Activated effector memory CD4-positive, alpha-beta T cell treated with anti-CD3 and anti-CD28 coated beads, Interleukin-2, amount 50 U/mL, for 16 hours (primary cell): ENCODE results near the gene MAST4.

Experiments
- DNase-seq: peaks from one replicate; pipeline ENCODE4 v3.0.0-alpha.2; 2020

MAST4 gene

DNA sequence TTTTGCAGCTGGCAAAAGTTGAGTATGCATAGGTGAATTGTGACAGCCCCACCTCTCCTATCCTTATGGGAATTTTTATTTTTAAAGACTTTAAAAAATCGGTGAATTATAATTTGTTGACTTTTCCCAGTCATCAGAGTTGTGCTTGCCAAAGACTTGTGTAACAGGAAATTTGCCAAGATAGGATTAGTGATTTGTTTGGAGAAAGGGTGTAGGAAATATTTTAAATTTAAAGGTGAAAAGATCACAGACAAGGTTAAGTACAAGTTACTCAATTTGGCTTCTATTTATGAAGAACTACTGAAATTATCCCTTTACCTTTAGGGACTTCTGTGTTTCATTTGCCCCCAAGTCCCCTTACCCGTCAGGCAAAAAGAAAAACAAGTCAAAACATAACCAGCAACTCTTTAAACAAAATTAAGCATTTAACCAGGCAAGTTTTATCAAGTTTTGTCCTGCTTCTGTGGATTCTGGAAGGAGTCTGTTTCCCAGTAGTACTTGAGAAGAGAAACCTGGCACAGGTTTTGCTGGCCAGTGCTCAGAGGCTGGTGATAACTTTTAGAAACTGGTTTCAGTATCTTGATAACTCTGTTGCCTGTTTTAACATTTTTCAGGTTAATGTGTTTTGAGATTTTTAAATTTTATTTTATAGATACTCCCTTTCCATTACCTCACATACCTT is 285.4 kb downstream of the MAST4 start:
- DNase-seq = no peak

DNA sequence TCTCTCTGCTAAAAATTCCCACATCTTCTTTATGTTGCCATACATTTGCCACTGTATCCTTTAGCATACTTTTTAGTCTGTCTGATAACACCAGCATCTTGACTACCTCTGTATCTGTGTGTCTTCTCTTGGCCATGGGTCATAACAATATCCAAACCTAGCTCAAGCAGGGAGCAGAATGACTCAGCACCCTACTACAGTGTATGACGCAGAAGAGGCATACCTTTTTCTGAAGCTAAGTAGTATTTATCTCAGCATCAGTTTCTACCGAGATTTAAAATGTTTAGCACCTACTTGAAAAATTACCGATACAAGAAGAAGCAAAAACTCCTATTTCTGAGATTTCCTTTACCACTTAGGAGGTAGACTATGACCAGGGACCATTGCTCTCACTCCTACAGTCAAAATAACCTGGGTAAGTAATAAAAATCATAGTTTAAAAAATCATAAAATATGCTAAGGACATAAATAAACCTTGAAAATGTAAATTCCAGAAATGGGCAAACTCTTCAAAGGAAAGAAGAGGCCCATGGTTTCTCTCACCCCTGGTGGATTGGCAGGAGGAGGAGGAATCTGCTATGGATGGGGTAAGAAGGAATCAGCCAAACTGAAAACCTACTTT is 286.5 kb downstream of the MAST4 start:
- no peak for DNase-seq

DNA sequence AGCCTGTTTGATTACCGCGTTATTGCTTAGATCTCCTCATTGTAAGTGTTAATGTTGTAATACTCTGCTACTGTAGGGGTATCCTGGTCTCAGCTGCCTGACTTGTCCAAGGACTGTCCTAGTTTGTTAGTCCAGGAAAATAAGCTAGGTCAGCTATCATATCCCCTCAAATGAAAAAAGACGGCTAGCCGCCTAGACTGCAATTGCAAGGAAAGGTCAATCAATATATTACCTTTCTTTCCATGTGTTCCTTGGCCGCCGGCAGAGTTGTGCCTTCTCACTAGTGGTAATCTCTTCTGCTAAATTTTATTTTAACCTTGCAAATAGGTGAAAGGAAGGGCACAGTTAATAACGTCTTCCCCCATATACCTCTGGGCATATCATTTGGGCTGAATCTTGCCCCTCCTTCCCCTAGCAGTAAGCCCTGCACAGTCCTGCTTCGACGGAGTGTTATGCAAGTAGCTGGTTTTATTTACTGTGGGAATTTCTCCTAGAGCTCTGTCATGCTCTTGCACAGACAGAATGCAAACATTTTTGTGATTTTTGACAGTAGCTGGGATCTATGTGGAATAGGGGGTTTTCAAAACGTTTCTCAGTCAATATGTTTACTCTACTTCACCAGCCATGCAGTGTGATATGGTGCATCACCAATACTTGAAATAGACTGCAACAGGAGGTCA is 288.5 kb downstream of the MAST4 start:
- DNase-seq = no peak

DNA sequence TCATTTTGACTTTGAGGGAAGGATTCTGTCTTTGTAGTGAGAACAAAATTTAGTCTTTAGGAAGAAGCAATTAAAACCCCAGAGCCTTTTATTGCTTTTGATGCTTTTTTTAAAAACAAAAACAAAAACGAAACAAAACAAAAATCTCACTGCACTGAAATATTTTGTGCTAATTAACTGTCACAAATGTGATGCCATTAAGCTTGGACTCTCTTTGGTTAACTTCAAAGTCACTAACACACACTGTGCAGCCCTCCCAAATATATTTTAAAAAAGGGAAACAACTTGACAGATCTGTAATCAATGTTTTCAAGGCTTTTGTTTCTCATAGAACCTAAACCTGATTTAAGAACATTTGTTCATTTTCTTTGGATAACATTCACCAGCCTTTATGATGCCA is 290.7 kb downstream of the MAST4 start:
- no peak for DNase-seq

- no peak for DNase-seq
These were observed 292.4 kb downstream of the MAST4 start for GRCh38 chr5:66888613-66889012.

DNA sequence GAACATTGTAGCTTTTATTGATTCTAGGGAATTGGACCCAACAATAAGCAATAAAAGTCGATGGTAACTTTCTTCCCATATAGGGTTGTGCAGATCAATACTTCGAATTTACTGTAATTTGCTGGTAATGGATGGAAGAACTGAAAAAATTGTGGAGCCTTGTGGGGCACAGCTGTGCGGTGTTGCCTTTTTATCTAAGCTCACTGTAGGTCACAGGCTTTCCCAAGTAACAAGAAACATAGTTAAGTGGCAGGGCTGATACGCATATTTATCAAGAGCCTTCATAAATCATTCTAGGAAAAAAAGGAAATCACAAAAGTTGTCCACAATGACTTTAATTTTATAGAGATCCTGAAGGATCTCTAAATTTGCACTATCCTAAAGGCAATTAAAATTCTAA is 292.9 kb downstream of the MAST4 start:
- no peak for DNase-seq

- no peak for DNase-seq
These were observed 293.3 kb downstream of the MAST4 start for GRCh38 chr5:66889524-66889923.

DNA sequence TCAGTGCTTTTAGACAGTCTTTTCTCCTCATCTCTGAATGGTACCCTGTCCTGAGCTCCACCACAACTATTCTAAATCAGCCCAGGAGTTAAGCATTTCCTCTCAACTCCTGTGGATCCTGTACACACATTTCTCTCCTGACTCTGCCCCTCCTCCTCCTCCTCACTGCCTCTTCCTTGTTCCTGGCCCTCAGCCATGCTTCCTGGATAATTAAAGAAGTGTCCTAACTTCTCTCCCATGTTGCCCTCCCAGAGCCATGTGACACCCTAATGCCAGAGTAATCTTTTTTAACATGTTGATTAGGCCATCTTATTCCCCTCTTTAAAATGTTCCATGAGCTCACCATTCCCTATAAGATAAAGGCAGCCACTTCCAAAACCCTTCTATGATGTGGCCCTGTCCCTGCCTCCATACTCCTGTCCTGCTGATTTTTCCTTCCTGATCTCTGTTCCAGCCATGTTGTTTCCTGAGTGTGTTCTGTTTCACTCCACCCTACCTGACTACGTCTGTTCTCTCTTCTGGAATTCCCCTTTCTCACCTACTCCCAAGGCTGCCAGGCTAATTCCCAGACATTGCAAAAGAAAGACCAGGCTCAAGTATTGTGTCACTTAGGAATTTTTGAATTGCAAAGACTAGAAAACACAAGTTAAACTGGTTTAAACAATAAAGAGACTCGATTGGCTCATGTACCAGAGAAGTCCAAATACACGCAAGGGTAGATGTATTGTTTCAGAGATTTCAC is 295.2 kb downstream of the MAST4 start:
- DNase-seq = no peak

DNA sequence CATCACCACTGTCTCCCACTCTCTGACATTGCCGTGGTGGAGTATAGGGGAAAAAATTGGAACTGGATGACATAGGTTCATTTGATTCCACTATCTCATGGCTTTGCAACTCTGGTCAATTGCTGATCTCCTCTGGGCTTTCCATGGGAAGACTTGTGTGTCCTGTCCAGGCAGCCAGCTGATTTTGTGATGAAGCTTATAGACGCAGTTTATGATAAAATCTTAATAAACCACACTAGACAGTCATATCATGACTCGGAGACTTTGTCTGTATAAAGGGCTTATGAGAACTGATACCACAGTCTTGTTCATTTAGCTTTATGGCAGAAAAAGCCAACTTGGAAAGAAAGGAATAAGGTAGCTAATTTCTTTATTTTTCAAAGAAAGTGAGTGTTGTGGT is 296.5 kb downstream of the MAST4 start:
- no peak for DNase-seq

DNA sequence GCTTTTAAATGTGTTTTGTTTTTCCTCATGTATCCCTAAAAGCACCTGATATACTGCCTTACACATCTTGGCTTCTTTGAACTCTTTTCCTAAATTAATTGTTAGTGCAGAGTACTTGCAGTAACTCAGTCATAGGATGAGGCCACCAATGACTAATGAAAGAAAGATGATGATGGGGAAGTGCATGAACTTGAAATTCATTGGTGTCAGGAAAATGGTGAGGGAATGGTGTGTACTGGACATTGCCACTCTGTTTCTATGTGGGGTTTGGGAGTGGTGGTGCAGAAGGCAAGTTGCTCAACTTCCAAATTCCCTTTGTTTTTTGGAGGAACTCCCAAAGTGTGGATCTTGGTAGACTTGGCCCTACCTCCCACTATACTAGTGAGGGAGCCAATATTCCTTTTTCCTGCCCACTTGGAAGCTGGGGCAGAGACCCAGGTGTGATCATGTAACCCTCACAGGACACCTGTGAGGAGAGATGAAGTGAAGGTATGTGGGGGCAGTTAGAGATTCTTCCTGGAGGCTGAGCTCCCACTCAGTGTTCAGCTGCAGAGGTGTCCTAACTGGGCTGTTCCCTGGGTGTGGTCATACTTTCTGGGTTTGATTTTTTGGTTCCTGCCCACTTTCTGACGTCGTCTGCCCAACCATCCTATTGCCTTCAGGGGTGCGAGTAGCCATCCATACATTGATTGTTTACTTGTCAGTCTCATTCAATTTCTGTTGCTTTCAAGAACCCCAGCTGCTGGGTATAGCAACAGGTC is 298.5 kb downstream of the MAST4 start:
- DNase-seq = no peak

- no peak for DNase-seq
These were observed 300.0 kb downstream of the MAST4 start for GRCh38 chr5:66896171-66896570.

GRCh38 chr5:66897356-66897755 is 301.2 kb downstream of the MAST4 start:
- no peak for DNase-seq

- DNase-seq = no peak
These were observed 302.2 kb downstream of the MAST4 start for GRCh38 chr5:66898241-66898995.

DNA sequence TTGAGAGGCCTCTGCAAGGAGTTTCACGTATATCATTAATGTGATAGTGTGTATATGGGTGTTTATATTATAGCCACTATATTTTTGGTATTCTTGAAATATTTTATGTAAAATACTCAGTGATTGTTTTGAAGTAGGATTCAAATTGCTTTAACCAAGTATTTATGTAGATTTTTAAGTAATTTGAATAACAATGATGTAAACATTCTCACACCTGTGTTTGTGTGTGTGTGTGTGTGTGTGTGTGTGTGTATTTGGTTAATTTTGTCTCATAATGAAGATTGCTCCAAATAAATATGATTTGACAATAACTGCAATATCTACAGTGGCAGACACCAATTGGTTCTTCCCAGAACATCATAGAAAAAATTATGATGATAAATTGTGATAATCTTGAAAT is 307.0 kb downstream of the MAST4 start:
- DNase-seq = no peak

- no peak for DNase-seq
These were observed 307.5 kb downstream of the MAST4 start for GRCh38 chr5:66903709-66904108.

DNA sequence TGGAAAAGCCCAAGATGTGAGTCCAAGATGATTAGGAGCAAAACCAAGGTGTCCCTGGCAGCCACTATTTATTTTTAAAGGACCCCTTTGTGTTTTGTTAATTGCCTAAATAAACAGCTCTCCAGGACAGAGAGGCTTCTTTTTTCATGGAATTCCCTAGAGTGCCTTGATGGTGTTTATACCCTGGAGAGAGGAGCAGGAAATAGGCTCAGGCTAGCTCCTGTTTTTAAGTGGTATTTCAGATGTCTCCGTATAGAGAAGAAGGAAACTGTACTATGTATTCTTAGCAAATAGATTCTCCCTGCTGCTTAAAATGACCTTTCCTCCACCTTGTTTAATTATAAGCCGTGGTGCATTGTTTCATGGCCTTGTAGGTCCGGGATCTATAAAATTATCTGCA is 308.0 kb downstream of the MAST4 start:
- no peak for DNase-seq

GRCh38 chr5:66906021-66906420 is 309.8 kb downstream of the MAST4 start:
- DNase-seq = no peak

- DNase-seq = no peak
These were observed 312.0 kb downstream of the MAST4 start for GRCh38 chr5:66908230-66908629.

GRCh38 chr5:66909364-66909763 is 313.2 kb downstream of the MAST4 start:
- no peak for DNase-seq

DNA sequence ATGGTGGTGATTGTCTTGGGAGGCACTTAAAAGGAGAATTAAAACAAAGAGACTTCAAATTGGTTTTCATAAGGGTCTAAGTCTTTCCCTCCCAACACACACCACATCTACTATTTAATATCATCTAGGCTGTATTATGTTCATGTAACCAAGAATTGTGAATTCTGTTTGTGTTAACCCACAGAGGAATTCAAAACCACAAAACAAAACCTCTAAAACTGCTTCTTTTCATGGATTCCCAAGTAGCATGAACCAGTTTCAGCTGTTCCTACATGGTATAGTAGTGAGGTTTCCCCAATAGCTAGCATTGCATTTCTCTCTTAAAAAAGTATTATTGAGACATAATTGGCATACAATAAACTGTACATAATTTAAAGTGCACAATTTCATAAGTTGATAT is 316.6 kb downstream of the MAST4 start:
- DNase-seq = no peak

- DNase-seq = no peak
These were observed 319.3 kb downstream of the MAST4 start for GRCh38 chr5:66915531-66915930.

DNA sequence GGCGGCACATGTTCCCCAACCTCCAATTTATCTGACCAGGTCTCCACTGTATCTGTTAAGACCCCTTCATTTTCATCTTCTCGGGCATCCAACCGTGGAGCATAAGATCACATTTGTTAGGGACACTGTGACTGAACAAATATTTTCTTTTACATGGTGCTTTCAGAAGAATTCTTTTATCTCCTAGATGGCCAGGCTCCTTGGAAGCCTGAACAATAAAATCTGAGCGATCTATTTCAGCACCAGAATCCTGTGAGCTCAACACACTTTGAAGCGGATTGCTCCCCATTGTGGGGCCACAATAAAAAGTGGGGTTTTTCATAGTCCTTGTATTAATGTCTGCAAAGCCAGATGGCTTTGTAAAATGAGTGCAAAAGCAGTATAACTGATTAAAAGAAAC is 326.7 kb downstream of the MAST4 start:
- no peak for DNase-seq
